GM12891 (cell line): Measurements from ENCODE around the gene GAB1.

Experiments
- POLR2A ChIP-seq: IDR thresholded peaks from 2 replicates; pipeline ENCODE4 v1.6.1; 2011; ENCODE audit warnings: low read depth, low read length, control low read depth
- SPI1 ChIP-seq: IDR thresholded peaks from 2 replicates; pipeline ENCODE4 v1.6.1; 2011; ENCODE audit warnings: low read depth, low read length, control low read depth
- TAF1 ChIP-seq: IDR thresholded peaks from 2 replicates; pipeline ENCODE4 v1.6.1; 2011; ENCODE audit warnings: low read depth, low read length, control low read depth

DNA sequence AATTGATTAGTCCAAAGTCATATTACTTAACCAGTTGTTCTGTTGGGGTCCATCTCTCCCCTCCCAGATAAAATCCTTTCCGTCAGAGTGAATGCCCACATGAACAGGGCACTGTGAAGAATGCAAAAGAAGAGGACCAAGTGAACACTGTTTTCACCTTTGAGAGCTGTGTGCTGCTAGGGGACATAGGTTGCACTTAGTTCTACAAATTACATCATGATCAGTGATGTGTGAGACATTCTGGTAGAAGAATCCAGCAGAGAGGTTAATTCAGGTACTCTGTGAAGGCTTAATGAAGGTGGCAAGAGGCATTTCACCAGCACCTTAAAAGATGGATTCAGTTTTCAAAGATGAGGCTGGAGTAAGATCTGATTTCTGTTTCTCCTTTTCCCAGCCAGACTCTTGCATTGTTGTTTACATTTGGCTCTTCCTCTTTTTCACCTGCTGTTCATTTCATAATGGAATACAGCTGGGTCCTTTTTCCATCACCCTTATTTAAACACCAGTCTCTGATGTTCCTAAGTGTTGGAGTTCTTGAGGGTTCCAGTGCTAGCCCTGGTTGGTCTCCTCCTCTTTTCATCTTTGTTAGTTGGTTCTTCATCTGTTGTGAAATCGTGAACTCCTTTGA, 10.9 kb downstream of the GAB1 start:
- TF ChIP-seq SPI1 (no peak), POLR2A (no peak), TAF1 (no peak)
